HepG2 (cell line): Measurements from ENCODE around the gene MCRS1. TPM values are rescaled to one million over a fixed set of nuclear protein-coding genes. Genes with fewer than 3 reads are reported as not detected.

Experiments used
- ATAC-seq: fragments of 200-7000 bp; cut with Tn5 transposase; 3 replicates; pipeline ENCODE4 v1.9.1; 2020; ENCODE audit warnings: mild to moderate bottlenecking, moderate library complexity
- BruUV-seq: library from RNA; stranded (reverse); fragments of 400-500 nt; replicated peaks from 2 replicates; lab custom pipeline; 2021; lab: Mats Ljungman, UMichigan
- CTCF ChIA-PET: fragments of 300-600 bp; formaldehyde crosslinking; extraction: SDS; loops from one replicate; lab custom pipeline; 2021; ENCODE audit warnings: low total read pairs, inconsistent platforms, low intra/inter-chr PET ratio; lab: Yijun Ruan, JAX
- POLR2A ChIA-PET: fragments of 350-600 bp; sonication (Branson Sonifier 250); formaldehyde crosslinking; loops from one replicate; lab custom pipeline; 2020; ENCODE audit warnings: antibody characterized with exemption, inconsistent platforms; lab: Yijun Ruan, JAX
- DNase-seq: peaks from one replicate; pipeline ENCODE4 v3.0.0-alpha.2; 2015; ENCODE audit warnings: low spot score
- FAIRE-seq: peaks from 3 replicates; lab custom pipeline; 2011; peaks lifted over from hg19 to GRCh38; lab: Jason Lieb, UNC
- H2AFZ ChIP-seq: one replicate; pipeline ENCODE4 v1.6.1; 2011; ENCODE audit warnings: low read length, inconsistent platforms
- H3K27ac ChIP-seq: fragments of 300-600 bp; 3 replicates; pipeline ENCODE4 v1.8.0; 2011; ENCODE audit warnings: mixed run types, mild to moderate bottlenecking, mixed read lengths, low read length, inconsistent platforms; ENCODE audit not compliant: insufficient read depth; ENCODE audit errors: extremely low read length
- H3K27me3 ChIP-seq, 2 experiments: fragments of 200-600 bp in 1 of 2; 2 replicates in 1 of 2; 3 replicates in 1 of 2; pipeline versions ENCODE4 v1.6.0 to v1.8.0; 2011; ENCODE audit warnings: low read length in 2 of 2, mild to moderate bottlenecking in 2 of 2, moderate library complexity in 2 of 2, inconsistent platforms in 1 of 2; ENCODE audit not compliant: insufficient read depth in 2 of 2, control insufficient read depth in 1 of 2
- H3K36me3 ChIP-seq, 2 experiments: fragments of 200-600 bp in 1 of 2; replicated peaks in 1 of 2; 2 replicates in 1 of 2; 3 replicates in 1 of 2; pipeline versions ENCODE4 v1.5.1 to v1.8.0; 2011; ENCODE audit warnings: low read length in 2 of 2, inconsistent platforms in 1 of 2; ENCODE audit not compliant: insufficient read depth in 2 of 2, control insufficient read depth in 1 of 2
- H3K4me1 ChIP-seq: 2 replicates; pipeline ENCODE4 v1.5.1; 2012; ENCODE audit warnings: low read length, inconsistent platforms; ENCODE audit not compliant: insufficient read depth
- H3K4me2 ChIP-seq: 2 replicates; pipeline ENCODE4 v1.6.0; 2011; ENCODE audit warnings: low read depth, low read length, inconsistent platforms
- H3K4me3 ChIP-seq, 3 experiments: fragments of 200-600 bp in 1 of 3; sonication (generic), shearing (Covaris generic) in 1 of 3; replicated peaks in 1 of 3; 2 replicates each; pipeline ENCODE4 v1.5.1; 2011 to 2016; ENCODE audit warnings: low read length in 3 of 3, inconsistent platforms in 2 of 3, low read depth in 2 of 3, mild to moderate bottlenecking in 2 of 3, control low read depth in 1 of 3, mixed read lengths in 1 of 3; ENCODE audit not compliant: insufficient read depth in 1 of 3
- H3K79me2 ChIP-seq: one replicate; pipeline ENCODE4 v1.6.1; 2011; ENCODE audit warnings: low read length, inconsistent platforms; ENCODE audit not compliant: insufficient read depth
- H3K9ac ChIP-seq: 2 replicates; pipeline ENCODE4 v1.6.0; 2011; ENCODE audit warnings: mild to moderate bottlenecking, low read depth, low read length, inconsistent platforms; ENCODE audit not compliant: insufficient read depth
- H3K9me3 ChIP-seq: 2 replicates; pipeline ENCODE4 v1.5.1; 2012; ENCODE audit warnings: mild to moderate bottlenecking, low read length
- H4K20me1 ChIP-seq: 2 replicates; pipeline ENCODE4 v1.6.0; 2011; ENCODE audit warnings: inconsistent platforms, mild to moderate bottlenecking, low read length, moderate library complexity; ENCODE audit not compliant: insufficient read depth
- FOXA1 ChIP-seq, 2 experiments: fragments of 450-650 bp in 1 of 2; sonication (generic) in 1 of 2; formaldehyde crosslinking in 1 of 2; IDR thresholded peaks; 2 replicates each; pipeline versions ENCODE4 v1.4.0 to v1.6.1; 2016 to 2020; ENCODE audit warnings: missing genetic modification reagents in 1 of 2
- KDM3A ChIP-seq: IDR thresholded peaks from 2 replicates; pipeline ENCODE4 v1.6.1; 2018; ENCODE audit warnings: low read depth, missing compliant biosample characterization
- KLF11 ChIP-seq: IDR thresholded peaks from 2 replicates; pipeline ENCODE4 v1.6.1; 2016; ENCODE audit warnings: missing compliant biosample characterization
- NFE2 ChIP-seq: sonication (generic); formaldehyde crosslinking; IDR thresholded peaks from 2 replicates; pipeline ENCODE4 v1.4.0; 2020; ENCODE audit warnings: missing genetic modification reagents
- NR2F2 ChIP-seq: IDR thresholded peaks from 2 replicates; pipeline ENCODE4 v1.6.1; 2012; ENCODE audit warnings: low read depth, inconsistent platforms, borderline replicate concordance
- SMYD3 ChIP-seq: sonication (generic); formaldehyde crosslinking; IDR thresholded peaks from 2 replicates; pipeline ENCODE4 v1.8.1; 2023; ENCODE audit warnings: mild to moderate bottlenecking, missing genetic modification reagents
- SSRP1 ChIP-seq: IDR thresholded peaks from 2 replicates; pipeline ENCODE4 v1.6.1; 2016; ENCODE audit warnings: control low read depth
- TAF1 ChIP-seq: sonication (generic); formaldehyde crosslinking; IDR thresholded peaks from 2 replicates; pipeline ENCODE4 v1.4.0; 2020; ENCODE audit warnings: missing genetic modification reagents
- WIZ ChIP-seq: sonication (generic); formaldehyde crosslinking; IDR thresholded peaks from 2 replicates; pipeline ENCODE4 v1.5.1; 2020; ENCODE audit warnings: mild to moderate bottlenecking, missing genetic modification reagents
- ZNF251 ChIP-seq: sonication (generic); formaldehyde crosslinking; IDR thresholded peaks from 2 replicates; pipeline ENCODE4 v1.9.0; 2021; ENCODE audit warnings: mild to moderate bottlenecking, missing genetic modification reagents
- ZNF253 ChIP-seq: sonication (generic); formaldehyde crosslinking; IDR thresholded peaks from 2 replicates; pipeline ENCODE4 v1.8.0; 2022; ENCODE audit warnings: mild to moderate bottlenecking, missing genetic modification reagents, borderline replicate concordance
- ZNF317 ChIP-seq: sonication (generic); formaldehyde crosslinking; IDR thresholded peaks from 2 replicates; pipeline ENCODE4 v1.5.0; 2020; ENCODE audit warnings: mild to moderate bottlenecking, missing genetic modification reagents
- ZNF772 ChIP-seq: sonication (generic); formaldehyde crosslinking; IDR thresholded peaks from 2 replicates; pipeline ENCODE4 v1.5.0; 2020; ENCODE audit warnings: mild to moderate bottlenecking, missing genetic modification reagents
- WGBS: methylation state at CpG from one replicate; pipeline ENCODE4 v1.1.6; 2017; ENCODE audit warnings: low lambda C conversion rate; 5-methylcytosine and 5-hydroxymethylcytosine counted together
- in situ Hi-C: cut with HindIII; loops from 2 replicates; pipeline ENCODE4 v1.10.0; 2017; ENCODE audit warnings: low pct_unique_long_range_greater_than_20kb; ENCODE audit not compliant: extremely low pct_ligation_motif_present
- intact Hi-C: fragments of 100-400 bp; cut with micrococcal nuclease; formaldehyde crosslinking; loops from one replicate; pipeline ENCODE4 v1.10.0; 2022; ENCODE audit not compliant: unreplicated experiment
- polyA plus RNA-seq, 8 experiments: library from polyadenylated mRNA; depleted of rRNA in 3 of 8; stranded (reverse) in 7 of 8; unstranded in 1 of 8; fragments of >200 nt; fragmentation: Illumina TruSeq in 4 of 8; extraction: Trizol in 4 of 8; gene quantifications; 2 replicates each; pipeline versions ENCODE4 v1.2.1 to v1.2.3, GENCODE V29; 2011 to 2016; ENCODE audit warnings: low read depth in 4 of 8, missing spikeins in 1 of 8, mixed read lengths in 1 of 8; ENCODE audit not compliant: insufficient read depth in 1 of 8
- total RNA-seq, 5 experiments: library from RNA; depleted of rRNA; stranded (reverse); fragments of >200 nt; fragmentation: Illumina TruSeq; extraction: Trizol; gene quantifications; 2 replicates each; pipeline ENCODE4 v1.2.3, GENCODE V29; 2016; ENCODE audit warnings: low read depth in 1 of 5
- TF ChIP-seq, protein P1 (sequence below): sonication (generic); formaldehyde crosslinking; conservative IDR thresholded peaks from 2 replicates; pipeline ENCODE4 v1.4.0; 2020; ENCODE audit warnings: missing genetic modification reagents

Gene MCRS1
- total and polyA plus RNA-seq, 2 of the 13 experiments (the other 11 are each of a cell fraction or from before 2014, with no cell fraction given), result 51.0 to 66.3 TPM

- no peak for TF ChIP-seq ZNF253 (CRISPR knock-in tag)
- TF ChIP-seq TAF1, result no peak
- TF ChIP-seq SSRP1 (CRISPR knock-in tag), result no peak
- no peak for TF ChIP-seq ZNF317
- TF ChIP-seq FOXA1 (IDR thresholded peaks at IDR 0.05), result no peak
- no peak for TF ChIP-seq FOXA1 (CRISPR knock-in tag; IDR thresholded peaks at IDR 0.05)
- no peak for TF ChIP-seq NR2F2
Observed at GRCh38 chr12:49588721-49589516, 21.0 kb upstream of the MCRS1 start (continued).

DNA sequence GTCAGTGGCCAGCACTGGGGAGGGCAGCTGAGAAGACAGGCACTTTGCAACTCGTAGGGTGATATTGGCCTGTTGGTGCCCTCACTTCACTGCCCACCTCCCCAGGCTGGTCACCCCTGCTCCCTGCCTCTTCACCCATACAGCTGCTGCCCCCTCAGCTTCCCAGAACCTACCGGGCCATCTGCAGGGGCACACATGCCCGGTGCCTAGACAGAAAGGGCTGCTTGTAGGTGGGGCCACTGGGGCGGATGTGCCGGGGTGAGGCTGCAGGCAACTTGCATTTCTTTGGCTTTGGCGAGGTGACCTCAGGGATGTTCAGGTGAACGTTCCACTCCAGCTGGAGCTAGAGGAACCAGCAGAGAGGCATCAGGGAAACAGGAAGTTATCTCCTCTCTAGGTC, 20.3 kb upstream of the MCRS1 start:
- Histone ChIP-seq H3K27me3 (no peaks in the 10 kb centered on the region), H3K9ac (no peak overlapping the region), H3K36me3 (peaks cover 6 to 10% of the 10 kb centered on the region in 2 experiments; a peak in 4 of 5 replicates), H3K4me1 (no peaks in the 10 kb centered on the region), H4K20me1 (no peaks in the 10 kb centered on the region), H2AFZ (no peak overlapping the region), H3K4me3 (no peak overlapping the region), H3K4me2 (no peak overlapping the region), H3K9me3 (no peaks in the 10 kb centered on the region), H3K79me2 (no peaks in the 10 kb centered on the region), H3K27ac (no peak overlapping the region)
- ATAC-seq (no peak), DNase-seq (no peak), FAIRE-seq (no peak)
- BruUV-seq, result no TSS peak
- intact Hi-C loops, result no loop called here
- ChIA-PET POLR2A (no interaction called here), CTCF (no interaction called here)
- in situ Hi-C loops, result no loop called here
- 98% methylated on average over 7 of the region's 7 CpGs for WGBS
- TF ChIP-seq NFE2 (no peak), WIZ (CRISPR knock-in tag) (no peak), ZNF772 (no peak), KDM3A (CRISPR knock-in tag) (no peak), SMYD3 (CRISPR knock-in tag) (no peak), ZNF251 (CRISPR knock-in tag) (no peak), KLF11 (no peak)
- TF ChIP-seq, protein P1, sequence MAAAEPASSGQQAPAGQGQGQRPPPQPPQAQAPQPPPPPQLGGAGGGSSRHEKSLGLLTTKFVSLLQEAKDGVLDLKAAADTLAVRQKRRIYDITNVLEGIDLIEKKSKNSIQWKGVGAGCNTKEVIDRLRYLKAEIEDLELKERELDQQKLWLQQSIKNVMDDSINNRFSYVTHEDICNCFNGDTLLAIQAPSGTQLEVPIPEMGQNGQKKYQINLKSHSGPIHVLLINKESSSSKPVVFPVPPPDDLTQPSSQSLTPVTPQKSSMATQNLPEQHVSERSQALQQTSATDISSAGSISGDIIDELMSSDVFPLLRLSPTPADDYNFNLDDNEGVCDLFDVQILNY, result no peak
